Activated CD4-positive, alpha-beta T cell treated with anti-CD3 and anti-CD28 coated beads, Interleukin-10, Interleukin-2, amounts not matched to agents 100 ng/mL and 50 ng/mL, durations not matched to agents 16 hours and 8 hours (primary cell): ENCODE measurements around the gene CDRT4.

Source experiments
- DNase-seq: peaks from one replicate; pipeline ENCODE4 v3.0.0-alpha.2; 2020

The CDRT4 gene

GRCh38 chr17:15431196-15431595, 36.2 kb downstream of the CDRT4 start:
- DNase-seq: no peak

- DNase-seq: no peak
These were observed 42.9 kb downstream of the CDRT4 start for GRCh38 chr17:15424521-15424920.

- DNase-seq: no peak
These were observed 44.9 kb downstream of the CDRT4 start for GRCh38 chr17:15422392-15422965.

- no peak for DNase-seq
These were observed 48.6 kb downstream of the CDRT4 start for GRCh38 chr17:15418781-15419180.

DNA sequence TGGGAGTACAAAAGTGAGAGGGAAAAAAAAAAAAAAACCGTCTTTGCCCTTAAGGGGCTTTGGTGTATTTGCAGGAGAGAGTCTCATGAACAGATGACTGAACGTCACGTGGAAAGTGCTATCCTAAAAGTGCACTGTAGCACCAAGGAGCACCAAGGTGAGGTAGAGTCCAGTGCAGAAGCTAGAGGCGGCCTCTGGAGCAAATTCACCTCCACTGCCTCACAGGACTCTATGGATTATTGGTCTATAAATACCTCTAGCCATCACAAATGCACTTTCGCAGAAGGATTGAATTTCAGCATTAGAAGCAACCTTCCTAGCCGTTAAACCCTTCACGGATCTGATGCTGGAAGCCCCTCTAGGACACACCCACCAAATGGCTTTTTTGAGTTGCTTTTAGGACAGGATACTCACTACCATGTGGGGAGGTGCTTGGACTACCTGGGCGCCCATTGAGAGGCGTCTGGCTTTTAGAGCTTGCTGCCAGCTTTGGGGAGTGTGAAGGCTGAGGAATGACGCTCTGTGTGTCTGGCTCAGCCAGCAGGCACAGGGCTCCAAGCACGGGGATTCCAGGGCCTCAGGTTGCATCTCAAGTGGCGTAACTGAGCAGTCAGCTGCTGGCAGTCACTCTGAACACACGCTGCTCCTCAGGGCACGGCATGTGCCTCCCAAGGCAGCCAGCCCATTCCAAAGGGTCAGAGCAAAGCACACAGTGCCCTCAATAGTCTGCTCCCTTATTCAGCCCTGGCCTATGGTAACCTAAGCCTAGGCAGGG, 52.7 kb downstream of the CDRT4 start:
- no peak for DNase-seq

- no peak for DNase-seq
These were observed 54.2 kb downstream of the CDRT4 start for GRCh38 chr17:15413101-15413771.

DNA sequence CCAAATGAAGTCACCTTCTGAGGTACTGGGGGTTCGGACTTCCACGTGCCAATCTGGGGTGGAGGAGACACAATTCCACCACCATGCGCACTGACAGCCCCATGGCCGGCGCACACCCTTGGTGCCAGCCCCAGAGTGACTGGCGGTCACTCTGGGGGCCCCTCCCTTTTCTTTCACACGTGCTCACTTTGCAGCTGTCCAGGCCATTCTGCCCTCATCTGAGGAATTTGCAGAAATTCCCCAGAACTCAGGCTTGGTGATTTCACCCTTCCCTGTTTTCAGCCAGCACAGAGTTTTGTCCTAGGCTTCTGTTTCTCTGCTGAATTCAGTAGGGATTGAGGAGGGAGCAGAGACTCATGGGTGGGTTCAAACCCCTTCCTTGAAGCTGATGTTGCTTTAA, 54.8 kb downstream of the CDRT4 start:
- DNase-seq: no peak

- no peak for DNase-seq
These were observed 55.8 kb downstream of the CDRT4 start for GRCh38 chr17:15411384-15412198.

DNA sequence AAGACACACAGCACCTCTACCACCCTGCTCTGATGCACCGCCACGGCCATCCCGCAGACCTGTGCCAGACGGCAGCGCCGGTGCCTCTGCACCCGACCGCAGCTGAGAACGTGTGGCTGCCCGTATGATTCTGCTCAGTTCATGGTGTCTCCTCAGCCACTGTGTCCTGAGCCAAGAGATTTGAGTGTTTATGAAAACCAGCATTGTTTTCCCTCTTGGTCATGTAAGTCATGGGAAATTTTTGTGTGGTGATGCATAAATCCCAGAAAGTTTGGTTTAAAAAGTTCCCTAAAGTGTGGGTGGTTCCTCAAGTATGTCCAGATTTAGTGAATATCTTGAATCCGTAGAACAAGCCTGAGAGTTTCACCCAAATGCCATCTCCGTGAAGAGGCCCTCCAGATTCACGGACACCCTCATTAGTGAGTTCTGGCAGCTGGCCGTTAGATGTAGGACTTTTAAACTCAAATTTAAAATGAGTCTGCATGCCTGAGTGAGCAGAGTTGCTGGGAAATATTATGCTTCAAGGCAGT, 57.6 kb downstream of the CDRT4 start:
- no peak for DNase-seq

DNA sequence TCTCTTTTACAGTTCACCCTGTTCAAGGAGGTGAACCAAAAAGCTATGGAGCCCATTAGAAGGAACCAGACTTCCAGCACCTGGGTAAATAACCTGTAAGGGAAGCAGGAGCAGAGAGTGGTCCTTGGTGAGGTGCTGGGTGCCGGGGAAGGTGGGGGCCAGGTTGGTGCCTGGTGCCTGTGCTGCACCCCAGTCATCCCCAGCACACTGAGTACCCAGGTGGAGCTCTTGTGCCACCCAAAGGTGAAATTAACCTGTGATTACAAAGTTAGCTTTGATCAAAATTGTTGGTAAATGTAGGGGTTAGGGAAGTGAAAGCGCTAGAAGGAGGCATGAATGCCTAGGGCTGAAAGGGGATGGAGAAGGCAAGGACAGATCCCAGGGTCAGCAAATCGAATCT, 58.6 kb downstream of the CDRT4 start:
- no peak for DNase-seq

- no peak for DNase-seq
These were observed 61.3 kb downstream of the CDRT4 start for GRCh38 chr17:15406081-15406480.

DNA sequence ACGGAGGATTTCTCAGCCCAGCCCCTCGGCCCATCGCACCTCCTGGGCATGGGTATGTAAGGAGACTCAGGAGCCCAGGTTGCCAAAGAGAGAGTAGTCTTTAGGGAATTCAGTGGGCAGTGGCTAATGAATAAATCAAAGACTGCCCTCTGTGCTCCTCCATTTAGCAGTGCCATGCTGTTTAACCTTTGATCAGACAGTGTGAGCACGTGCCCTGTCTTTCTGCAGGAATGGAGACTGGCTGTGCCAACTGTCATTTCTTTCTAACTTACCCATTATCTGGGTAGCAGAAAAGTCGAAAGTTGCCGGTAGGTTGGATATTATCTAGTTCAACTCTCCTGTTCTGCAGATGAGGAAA, 62.4 kb downstream of the CDRT4 start:
- DNase-seq: no peak

- no peak for DNase-seq
These were observed 63.0 kb downstream of the CDRT4 start for GRCh38 chr17:15404106-15405057.

DNA sequence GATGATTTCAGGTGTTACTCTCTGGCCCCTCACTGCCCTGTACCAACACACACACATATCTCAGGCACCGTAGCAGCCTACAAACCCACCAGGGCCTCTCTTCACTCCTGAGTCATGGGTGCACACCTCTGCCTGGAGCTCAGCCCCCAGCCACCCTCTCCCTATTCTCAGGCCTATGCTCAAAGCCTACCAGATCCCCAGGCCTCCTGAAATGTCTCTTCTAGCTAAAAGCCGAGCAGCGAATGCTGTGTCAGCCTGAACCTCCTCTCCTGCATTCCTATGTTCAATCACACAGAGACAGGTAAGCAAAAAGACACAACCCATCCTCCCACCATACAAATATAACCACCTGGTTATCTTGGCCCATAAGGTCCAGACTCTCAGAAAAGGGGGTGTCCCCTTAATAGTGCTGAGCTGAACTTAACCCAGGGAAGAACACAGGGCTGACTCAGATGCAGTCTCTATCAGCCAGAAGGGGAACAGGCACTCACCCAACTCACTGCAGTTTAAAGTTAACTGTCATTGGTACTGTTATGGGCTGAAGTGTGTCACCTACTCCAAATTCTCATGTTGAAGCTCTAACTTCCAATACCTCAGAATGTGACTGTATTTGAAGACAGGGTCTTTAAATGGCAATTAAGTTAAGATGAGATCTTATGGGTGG, 64.0 kb downstream of the CDRT4 start:
- no peak for DNase-seq

DNA sequence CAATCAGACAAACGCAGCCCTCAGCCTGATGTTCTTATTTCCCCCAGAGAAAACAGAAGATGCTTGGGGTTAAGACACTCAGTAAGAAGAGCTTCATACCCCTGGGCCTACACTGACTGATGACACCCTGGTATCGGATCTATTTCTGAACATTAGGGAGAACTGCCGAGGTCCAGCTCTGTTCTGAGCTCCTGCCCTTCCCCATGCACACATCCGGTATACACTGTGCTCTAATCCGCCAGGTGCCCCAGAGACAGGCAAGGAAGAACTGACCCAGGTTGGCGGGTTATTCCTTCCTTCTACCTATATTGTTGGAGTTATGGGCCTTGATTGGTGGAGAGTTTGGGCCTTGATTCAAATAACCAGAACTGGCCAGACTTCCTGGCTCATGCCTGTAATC, 68.0 kb downstream of the CDRT4 start:
- no peak for DNase-seq

DNA sequence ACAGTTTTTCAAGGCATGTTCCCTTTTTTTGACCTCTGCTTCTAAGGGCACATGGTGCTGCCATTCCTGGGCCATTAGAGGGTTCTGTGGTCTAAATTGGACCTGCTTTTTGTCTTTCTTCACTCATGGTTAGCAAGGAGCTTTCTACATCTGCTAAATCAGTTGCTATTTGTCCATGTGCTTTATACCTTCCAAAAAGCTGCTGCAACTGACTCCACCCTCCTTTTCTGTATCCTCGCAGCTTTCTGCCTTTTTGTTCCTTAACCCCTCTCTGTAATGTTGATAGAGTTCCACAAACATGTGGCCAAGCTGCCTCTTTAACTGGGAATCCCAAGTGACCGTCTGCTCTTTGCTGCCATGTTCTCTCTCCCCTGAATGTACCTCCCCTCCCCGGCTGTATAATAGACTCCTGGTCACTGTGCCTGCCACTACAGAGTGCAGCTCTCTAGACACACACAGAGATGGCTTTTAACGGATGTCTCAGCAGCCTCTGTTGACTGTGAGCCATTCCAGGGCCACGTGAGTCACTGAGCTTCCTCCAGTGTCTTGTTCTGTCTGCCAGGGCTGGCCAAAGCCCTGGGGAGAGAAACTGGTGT, 68.6 kb downstream of the CDRT4 start:
- no peak for DNase-seq

- DNase-seq: no peak
These were observed 69.1 kb downstream of the CDRT4 start for GRCh38 chr17:15398291-15398690.

- no peak for DNase-seq
These were observed 69.8 kb downstream of the CDRT4 start for GRCh38 chr17:15397620-15398019.

- no peak for DNase-seq
These were observed 72.3 kb downstream of the CDRT4 start for GRCh38 chr17:15395091-15395490.

- DNase-seq: no peak
These were observed 74.0 kb downstream of the CDRT4 start for GRCh38 chr17:15393414-15393813.

- DNase-seq: no peak
These were observed 75.1 kb downstream of the CDRT4 start for GRCh38 chr17:15392326-15392741.
